IPS-18c (cell line): ENCODE data around the gene TNC.

ENCODE experiments used
- H3K4me3 ChIP-seq: 2 replicates; pipeline ENCODE4 v1.7.0; 2013; ENCODE audit warnings: low read depth, mild to moderate bottlenecking, low read length, moderate library complexity; ENCODE audit not compliant: insufficient read depth
- H3K9me3 ChIP-seq: one replicate; pipeline ENCODE4 v1.6.1; 2013; ENCODE audit warnings: mild to moderate bottlenecking, low read length, moderate library complexity; ENCODE audit not compliant: control insufficient read depth, insufficient read depth

Gene TNC

DNA sequence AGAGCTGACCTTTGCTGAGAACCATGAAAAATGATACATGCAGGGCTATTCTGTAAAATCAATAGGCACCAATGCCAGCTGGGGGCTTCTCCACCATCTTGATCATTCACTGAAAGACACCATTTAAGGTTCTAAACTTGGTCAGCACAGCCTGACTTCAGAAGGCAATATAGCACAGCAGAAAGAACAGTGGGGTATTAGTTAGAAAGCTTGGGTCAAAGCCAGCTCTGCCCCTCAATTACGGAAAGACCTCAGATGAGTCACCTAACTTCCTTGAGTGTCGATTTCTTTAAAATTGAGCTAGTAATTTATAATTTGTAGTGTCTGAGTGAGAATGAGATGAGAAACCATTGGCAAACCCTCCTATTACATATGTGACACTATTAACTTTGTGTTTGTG is 3.4 kb downstream of the TNC start:
- H3K4me3 ChIP-seq: no peak overlapping the region

DNA sequence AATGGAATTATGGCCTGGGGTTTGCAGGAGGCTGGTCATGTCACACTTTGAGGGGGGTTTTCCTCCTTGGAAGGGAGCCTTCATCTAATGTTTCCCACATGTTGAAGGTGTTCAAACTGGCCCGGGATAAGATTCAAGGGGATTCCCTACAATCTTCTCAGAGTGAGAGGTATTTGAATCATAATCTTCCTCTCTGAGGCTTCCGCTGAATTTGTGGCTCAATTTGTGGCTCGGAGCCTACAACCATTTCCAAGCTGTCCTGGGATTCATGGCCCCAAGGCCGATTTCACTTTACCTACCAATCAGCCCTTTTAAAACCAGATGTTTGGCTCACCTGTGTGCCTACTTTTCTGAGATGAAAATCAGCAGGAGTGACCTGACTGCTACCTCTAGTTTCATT is 3.9 kb downstream of the TNC start:
- Histone ChIP-seq H3K9me3 (no peaks in the 10 kb centered on the region), H3K4me3 (no peak overlapping the region)

More for the DNA sequence above, 3.4 kb downstream of the TNC start:
- H3K9me3 ChIP-seq: no peaks in the 10 kb centered on the region

DNA sequence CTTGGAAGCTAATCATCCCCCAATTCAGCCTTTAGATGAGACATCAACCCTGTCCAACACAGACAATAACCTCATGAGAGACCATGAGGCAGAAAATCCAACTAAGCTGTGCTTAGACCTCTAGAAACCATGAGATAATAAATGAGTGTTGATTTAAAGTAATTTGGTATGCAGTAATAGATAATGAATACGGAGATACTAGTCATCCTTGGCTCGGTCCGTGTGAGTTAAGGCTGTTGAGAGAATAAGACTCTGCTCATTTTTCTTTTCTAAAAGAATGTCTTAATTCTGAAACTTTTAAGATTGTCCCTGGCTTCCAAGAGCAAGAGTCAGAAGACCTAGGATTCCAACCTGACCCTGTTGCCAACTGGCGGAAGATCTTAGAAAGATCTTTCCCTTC is 6.1 kb downstream of the TNC start:
- no peaks in the 10 kb centered on the region for H3K9me3 ChIP-seq
- H3K4me3 ChIP-seq: no peak overlapping the region

DNA sequence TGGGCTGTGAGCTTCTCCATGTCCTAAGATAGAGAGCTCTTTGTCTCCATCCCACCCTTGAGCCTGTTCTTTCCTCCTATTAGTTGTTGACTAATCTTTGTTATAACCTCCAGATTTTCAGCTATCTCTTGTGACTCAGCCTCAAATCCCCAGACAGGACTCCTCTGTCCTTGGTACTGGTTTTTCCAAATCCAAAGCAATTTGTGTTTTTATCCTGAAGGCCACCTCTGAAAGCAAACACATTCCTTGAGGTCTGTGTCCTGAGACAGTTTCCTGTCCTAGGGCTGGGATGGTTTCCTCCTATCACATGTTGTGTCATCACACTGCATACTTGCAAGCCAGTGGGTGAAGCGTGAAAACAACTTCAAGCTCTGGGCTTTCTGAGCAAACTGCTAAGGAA is 8.5 kb downstream of the TNC start:
- Histone ChIP-seq H3K4me3 (no peak overlapping the region), H3K9me3 (no peaks in the 10 kb centered on the region)

DNA sequence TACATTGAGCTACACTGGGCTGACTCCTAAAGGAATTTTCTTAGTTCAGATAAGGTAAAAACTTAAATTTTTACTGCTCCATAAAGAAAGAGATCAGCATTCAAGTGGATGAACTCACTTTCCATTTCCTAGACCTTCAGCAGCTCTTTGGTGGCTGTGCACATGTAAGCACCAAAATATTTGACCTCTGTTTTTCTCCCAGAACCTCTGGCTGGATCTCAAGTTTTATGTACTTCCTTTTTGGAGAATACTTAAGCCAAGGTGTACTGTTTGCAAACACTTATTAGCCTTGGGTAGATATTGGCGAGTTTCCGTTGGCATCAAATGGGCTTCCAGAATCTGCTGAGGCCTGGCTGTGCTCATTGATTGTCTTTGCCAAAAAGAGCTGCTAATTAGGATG is 10.3 kb downstream of the TNC start:
- H3K4me3 ChIP-seq: no peak overlapping the region
- H3K9me3 ChIP-seq: no peaks in the 10 kb centered on the region

DNA sequence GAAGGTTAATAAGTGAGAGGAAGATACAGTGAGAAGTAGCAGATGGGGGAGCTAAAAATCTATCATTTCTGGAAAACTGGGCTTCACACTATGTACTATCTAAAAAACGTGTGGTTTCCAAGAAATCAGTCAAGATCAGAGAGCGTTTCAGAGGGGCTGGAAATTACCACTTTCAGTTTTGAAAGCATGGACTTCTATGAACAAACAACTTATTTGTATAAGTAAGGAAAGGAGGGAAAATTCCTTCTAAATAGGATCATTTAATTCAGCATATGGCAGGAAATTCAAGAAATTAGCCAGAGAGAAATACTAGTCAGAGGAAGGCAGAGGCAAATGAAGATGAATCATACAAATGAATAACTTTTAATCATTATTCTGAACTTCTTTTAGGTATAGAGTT is 11.3 kb downstream of the TNC start:
- Histone ChIP-seq H3K9me3 (no peaks in the 10 kb centered on the region), H3K4me3 (no peak overlapping the region)

DNA sequence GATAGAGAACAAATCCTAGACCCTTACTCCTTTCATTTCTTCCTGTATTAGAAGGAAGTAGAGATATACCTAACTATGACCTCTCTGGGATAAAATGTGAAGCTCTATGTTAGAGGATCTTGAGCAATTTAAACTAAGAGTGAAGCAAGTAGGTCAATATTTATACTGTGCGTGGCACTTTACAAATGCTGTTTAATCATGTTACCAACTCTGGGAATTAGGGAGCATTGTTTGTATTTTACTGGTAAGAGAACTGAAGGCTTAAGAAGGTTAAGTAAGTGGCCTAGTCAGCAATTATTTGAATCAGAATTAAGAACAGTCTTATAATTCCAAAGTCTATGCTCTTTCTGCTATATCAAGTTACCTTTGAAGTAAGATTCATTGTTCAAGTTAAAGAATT is 12.0 kb downstream of the TNC start:
- H3K4me3 ChIP-seq: no peak overlapping the region
- no peaks in the 10 kb centered on the region for H3K9me3 ChIP-seq

DNA sequence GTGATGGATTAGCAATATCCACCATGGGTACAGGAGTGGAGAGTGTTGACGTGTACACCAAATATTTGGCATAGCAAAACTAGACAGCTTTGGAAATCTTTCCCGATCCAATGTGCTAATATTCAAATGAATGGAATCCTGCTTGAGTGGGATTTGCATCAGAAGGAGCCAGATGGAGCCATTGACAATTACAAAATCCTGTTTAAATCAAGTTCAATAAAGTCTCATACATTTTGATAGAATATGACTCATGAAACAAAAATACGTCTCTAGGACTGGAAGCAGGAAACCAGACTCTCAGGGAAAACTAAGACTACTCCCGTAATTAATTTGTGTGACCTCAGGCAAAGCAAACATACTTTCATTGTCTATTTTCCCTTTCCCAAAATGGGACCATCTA is 13.0 kb downstream of the TNC start:
- Histone ChIP-seq H3K4me3 (no peak overlapping the region), H3K9me3 (no peaks in the 10 kb centered on the region)

DNA sequence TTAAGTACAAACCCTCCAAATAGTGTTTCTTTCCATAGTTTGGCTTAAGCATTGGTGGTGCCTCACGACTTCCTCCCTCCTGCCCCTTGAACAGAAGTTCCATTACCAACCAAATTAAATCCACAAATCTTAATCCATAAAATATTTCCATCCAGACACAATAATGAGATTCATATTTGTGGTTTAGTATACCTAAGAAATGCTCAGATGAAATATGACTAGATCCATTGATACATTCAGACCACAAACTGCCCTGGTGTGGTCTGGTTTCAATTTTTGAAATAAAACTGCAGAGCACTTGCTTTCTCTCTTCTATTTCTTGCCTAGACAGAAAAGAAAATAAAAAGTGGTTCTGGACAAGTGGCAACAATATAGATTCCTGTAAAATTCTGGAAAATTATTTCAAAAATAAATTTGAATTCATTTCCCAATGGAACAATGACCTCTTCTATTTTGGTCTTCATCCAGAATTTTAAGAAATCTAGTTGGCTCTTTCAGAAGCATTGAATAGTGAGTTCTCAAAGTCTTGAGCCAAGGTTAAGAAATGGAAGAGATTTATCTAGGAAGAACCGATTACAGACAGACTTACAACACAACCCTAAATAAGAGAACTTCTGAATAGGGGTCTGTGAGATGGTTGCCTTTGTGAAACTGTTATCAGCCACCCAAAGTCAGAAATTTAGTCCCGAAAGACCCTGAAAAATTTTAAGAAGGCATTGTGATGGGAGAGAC is 14.0 kb downstream of the TNC start:
- H3K9me3 ChIP-seq: no peaks in the 10 kb centered on the region
- no peak overlapping the region for H3K4me3 ChIP-seq

DNA sequence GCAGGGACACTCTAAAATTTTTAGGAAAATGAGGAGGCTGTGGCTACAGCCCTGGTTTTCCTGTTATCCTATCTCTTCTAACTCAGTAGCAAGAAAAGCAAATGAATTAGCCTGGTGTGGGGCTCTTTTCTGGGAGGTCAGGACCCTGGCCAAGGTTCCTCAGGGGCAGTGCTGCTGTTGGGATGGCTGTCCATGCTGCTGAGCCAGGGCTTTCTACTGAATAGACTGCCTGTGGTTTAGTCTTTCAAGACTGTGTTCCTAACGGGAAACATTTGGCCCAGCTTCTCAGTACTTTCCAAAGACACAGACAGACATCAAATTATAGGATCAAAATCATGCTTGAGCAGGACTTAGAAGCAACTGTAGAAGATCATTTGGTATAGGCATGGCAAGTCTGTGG is 18.1 kb downstream of the TNC start:
- H3K4me3 ChIP-seq: no peak overlapping the region
- H3K9me3 ChIP-seq: no peaks in the 10 kb centered on the region

DNA sequence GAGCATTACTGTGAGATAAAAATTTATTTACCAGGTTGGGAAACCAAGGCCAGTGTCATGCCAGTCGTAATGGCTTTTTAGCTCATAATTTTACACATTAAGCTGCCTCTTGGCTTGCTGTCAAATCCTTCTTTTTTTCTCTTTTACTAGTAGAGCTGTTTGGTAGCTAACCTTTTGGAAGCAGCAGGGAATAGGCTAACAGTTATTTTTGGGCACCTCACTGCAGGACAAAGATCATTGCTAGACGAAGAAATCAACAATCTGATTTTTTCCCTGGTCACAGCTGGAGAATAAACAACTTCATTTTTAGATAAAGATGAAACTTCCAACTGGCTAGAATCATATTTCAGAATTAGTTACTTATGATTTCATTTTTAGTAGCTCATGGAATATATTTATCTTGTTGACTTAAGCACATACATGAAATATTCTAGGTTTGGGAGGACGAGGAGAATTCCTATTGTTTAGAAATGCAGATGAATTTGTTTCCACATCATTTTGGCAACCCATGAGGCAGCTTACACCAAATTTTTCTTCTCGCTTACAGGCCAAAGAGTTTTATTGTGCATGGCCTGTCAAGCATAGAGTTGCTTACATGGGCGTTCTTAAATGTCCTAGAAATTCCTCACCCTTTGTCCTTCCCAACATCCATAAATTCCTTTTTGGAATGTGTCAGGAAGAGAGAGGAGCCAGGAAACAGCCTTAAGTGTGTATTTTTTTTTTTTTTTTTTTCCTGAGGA is 19.6 kb downstream of the TNC start:
- Histone ChIP-seq H3K9me3 (no peaks in the 10 kb centered on the region), H3K4me3 (no peak overlapping the region)

DNA sequence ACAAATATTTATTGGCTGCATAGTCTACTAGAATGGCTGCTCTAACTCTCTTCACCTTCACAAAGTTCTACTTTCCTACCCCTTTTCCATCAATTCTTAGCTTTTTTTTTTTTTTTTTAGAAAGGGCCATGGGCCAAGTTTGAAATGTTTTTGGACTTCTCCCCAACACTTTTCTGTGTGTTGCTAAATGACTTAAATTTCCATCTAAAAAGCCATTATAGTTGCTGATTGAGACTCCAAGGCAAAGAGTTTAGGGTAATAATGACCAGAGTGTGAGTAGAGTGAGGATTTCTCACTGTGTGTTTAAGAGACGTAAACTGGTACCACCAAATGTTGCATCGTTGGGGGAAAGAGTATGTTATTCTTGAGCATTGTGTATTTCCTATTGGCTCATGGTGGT is 24.4 kb downstream of the TNC start:
- no peaks in the 10 kb centered on the region for H3K9me3 ChIP-seq
- no peak overlapping the region for H3K4me3 ChIP-seq

DNA sequence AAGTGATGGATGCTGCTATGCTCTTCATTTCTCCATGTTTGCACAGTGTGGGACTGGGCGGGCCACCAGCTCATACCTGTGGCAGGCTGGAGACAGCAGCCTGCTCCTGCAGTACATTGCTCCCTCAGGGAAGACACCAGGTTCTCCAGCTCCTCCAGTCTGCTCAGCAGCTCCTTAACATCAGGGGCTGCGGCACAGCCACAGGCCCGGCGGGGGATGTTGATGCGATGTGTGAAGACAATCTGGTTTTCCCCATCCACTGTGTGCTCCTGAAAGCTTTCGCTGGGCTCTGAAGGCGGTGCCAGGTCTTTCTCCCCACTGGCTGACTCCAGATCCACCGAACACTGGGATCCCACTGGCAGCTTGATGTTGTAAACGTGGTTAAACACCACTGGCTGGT is 27.5 kb downstream of the TNC start:
- Histone ChIP-seq H3K4me3 (no peak overlapping the region), H3K9me3 (no peaks in the 10 kb centered on the region)

DNA sequence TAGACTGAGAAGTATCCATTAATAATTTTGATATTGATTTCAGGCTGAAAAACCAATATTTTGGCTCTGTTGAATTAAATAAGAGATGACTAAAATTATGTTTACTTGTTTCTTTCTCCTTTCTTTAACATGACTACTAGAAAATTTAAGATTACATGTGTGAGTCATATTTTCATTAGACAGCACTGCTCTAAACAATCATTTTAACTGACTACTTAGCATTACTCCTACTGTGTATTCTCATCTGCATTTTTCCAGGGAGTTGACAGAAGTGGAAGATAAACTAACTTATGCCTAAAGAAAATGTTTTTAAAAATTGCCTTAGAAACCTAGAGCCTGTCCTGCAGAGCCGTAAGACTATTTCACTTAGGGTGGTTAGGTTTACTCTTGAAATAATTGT is 29.1 kb downstream of the TNC start:
- Histone ChIP-seq H3K4me3 (no peak overlapping the region), H3K9me3 (no peaks in the 10 kb centered on the region)

DNA sequence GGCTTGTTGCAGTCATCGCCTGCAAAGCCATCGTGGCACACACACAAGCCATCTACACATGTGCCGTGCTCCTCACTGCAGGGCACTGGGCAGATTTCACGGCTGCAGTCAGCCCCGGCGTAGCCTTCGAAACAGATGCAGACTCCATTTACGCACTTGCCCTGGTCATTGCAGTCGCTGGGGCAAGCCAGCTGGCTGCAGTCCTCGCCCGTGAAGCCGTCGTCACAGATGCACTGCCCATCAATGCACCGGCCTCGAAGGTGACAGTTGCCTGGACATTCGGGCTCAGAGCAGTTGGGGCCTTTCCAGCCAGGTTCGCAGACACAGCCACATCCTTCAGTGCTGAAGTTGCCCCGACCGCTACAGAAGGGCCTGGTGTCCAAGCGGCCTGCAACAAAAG is 31.1 kb downstream of the TNC start:
- no peaks in the 10 kb centered on the region for H3K9me3 ChIP-seq

DNA sequence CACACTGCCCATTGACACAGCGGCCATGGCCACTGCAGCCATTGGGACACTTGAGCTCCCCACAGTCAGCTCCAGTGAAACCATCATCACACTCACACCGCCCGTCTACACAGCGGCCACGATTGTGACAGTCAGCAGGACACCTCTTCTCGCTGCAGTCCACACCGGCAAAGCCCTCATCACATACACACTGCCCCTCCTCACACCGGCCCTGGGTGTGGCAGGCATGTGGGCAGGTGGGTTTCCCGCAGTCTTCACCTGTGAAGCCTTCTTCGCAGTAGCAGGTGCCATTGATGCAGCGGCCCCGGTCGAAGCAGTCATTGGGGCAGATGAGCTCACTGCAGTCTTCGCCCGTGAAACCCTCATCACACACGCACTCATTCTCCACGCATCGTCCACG is 31.5 kb downstream of the TNC start:
- Histone ChIP-seq H3K9me3 (no peaks in the 10 kb centered on the region), H3K4me3 (no peak overlapping the region)

More for the DNA sequence above, 31.1 kb downstream of the TNC start:
- H3K4me3 ChIP-seq: no peak overlapping the region

DNA sequence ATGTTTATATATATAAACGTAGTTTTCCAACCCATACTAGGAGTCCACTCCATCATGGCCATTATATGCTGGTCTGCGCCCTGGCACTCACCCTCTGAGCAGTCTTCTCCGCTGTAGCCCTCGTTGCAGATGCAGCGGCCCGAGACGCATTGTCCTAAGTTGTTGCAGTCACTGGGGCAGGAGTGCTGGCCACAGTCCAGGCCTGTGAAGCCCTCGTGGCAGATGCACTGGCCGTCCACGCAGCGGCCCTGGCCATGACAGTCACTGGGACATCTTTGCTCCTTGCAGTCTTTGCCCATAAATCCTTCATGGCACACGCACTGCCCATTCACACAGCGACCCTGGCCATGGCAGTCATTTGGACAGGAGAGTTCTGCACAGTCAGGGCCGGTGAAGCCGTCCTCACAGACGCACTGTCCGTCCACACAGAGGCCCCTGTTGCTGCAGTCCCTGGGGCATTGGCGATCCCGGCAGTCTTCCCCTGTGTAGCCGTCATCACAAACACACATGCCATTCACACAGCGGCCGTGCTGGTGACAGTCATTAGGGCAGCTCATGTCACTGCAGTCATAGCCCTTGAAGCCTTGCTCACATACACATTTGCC is 32.1 kb downstream of the TNC start:
- no peak overlapping the region for H3K4me3 ChIP-seq
- H3K9me3 ChIP-seq: no peaks in the 10 kb centered on the region

DNA sequence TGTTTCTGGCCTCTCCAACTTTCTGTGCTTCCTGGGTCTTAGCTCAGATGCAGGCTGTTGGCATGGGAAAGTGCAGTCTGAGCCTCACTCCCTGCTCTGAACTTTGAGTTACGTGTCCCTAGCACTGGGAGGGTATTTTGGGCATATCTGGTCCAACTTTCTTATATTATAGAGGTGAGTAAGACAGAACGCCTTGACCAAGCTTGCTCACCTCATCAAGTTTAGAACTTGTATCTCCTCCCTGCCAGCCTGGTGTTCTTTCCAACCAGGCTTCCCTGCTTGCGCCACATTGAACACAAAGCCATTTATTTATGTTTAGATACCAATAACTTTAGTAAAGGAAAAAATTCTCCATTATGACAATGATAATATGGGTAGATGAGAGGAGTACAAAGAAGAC is 33.2 kb downstream of the TNC start:
- Histone ChIP-seq H3K9me3 (no peaks in the 10 kb centered on the region), H3K4me3 (no peak overlapping the region)
